Stimulated activated memory B cell treated with anti-CD40 and anti-IgM and Interleukin-4, amounts not matched to agents 10 μg/mL and 1 μg/mL and 100 μg/mL, for 72 hours (primary cell): ENCODE data around the gene INSR.

Source experiments
- ATAC-seq: fragments of 150-1000 bp; cut with Tn5 transposase; 2 replicates; pipeline ENCODE4 v1.10.0; 2021
- H3K27ac Mint-ChIP-seq: one replicate; pipeline ENCODE4 v1.8.0; 2022; ENCODE audit warnings: mild to moderate bottlenecking, mixed read lengths
- H3K27me3 Mint-ChIP-seq: one replicate; pipeline ENCODE4 v1.8.0; 2022; ENCODE audit warnings: mixed read lengths
- H3K36me3 Mint-ChIP-seq: one replicate; pipeline ENCODE4 v1.8.0; 2022; ENCODE audit warnings: mixed read lengths
- H3K4me1 Mint-ChIP-seq: one replicate; pipeline ENCODE4 v1.8.0; 2022; ENCODE audit warnings: mixed read lengths
- H3K4me3 Mint-ChIP-seq: one replicate; pipeline ENCODE4 v1.8.0; 2022; ENCODE audit warnings: mild to moderate bottlenecking, moderate library complexity, mixed read lengths
- H3K9me3 Mint-ChIP-seq: one replicate; pipeline ENCODE4 v1.8.0; 2022; ENCODE audit warnings: mixed read lengths

INSR gene

DNA sequence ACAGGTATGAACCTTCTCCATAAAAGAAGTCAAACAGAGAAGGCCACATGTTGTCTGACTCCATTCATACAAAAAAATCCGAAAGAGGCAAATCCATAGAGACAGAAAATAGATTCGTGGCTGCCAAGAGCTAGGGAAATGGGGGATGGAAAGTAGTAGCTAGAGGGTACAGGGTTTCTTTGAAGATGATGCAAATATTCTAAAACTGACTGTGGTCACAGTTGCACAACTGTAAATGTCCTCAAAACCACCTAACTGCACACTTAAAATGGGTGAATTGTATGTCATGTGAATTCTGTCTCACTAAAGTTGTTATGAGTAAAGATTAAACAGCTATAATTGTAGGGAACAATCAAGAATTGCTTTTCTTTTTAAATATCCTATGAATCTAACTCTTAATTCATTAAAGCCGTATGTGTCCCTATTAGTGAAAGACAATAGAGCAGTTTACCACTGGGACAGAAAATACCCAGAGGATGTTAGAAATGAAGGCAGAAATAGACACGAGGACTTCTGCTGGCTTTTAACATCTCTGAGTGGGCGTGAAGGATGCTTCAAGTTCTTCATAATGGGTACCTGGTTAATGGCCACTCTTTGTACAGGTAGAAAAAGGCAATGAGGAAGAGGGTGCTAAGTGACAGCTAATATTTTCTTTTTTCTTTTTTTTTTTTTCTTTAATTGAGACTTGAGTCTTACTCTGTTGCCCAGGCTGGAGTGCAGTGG, 21.2 kb downstream of the INSR start:
- no peak overlapping the region for H3K4me3 Mint-ChIP-seq
- peak; percentile 43 for ATAC-seq
- H3K27ac Mint-ChIP-seq, result no peak overlapping the region
- H3K4me1 Mint-ChIP-seq, result peaks cover 16% of the 10 kb centered on the region
- no peaks in the 10 kb centered on the region for H3K36me3 Mint-ChIP-seq
- no peaks in the 10 kb centered on the region for H3K9me3 Mint-ChIP-seq
- H3K27me3 Mint-ChIP-seq, result peaks cover 8% of the 10 kb centered on the region

DNA sequence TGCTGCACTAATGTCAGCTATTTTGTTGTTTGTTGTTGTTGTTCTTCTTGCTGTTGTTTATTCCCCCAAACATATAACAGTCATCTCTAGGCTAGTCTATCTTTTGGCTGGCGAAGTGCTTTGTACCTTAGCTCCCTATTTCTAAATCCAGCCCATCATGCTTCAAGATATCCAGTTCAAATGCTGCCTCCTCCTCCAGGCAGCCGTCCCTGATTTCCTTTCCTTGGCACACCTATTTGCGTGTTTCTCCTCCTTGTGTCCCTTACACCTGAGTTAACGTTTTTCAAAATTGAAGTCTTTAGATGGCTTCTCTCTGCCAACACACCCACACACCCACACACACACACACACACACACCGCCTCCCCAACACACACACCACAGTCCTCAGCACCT, 25.5 kb downstream of the INSR start:
- no peak for ATAC-seq
- H3K4me1 Mint-ChIP-seq, result peaks cover 16% of the 10 kb centered on the region
- H3K36me3 Mint-ChIP-seq, result peaks cover 16% of the 10 kb centered on the region
- H3K27me3 Mint-ChIP-seq, result peaks cover 9% of the 10 kb centered on the region
- no peak overlapping the region for H3K4me3 Mint-ChIP-seq
- no peaks in the 10 kb centered on the region for H3K9me3 Mint-ChIP-seq
- H3K27ac Mint-ChIP-seq, result no peak overlapping the region

DNA sequence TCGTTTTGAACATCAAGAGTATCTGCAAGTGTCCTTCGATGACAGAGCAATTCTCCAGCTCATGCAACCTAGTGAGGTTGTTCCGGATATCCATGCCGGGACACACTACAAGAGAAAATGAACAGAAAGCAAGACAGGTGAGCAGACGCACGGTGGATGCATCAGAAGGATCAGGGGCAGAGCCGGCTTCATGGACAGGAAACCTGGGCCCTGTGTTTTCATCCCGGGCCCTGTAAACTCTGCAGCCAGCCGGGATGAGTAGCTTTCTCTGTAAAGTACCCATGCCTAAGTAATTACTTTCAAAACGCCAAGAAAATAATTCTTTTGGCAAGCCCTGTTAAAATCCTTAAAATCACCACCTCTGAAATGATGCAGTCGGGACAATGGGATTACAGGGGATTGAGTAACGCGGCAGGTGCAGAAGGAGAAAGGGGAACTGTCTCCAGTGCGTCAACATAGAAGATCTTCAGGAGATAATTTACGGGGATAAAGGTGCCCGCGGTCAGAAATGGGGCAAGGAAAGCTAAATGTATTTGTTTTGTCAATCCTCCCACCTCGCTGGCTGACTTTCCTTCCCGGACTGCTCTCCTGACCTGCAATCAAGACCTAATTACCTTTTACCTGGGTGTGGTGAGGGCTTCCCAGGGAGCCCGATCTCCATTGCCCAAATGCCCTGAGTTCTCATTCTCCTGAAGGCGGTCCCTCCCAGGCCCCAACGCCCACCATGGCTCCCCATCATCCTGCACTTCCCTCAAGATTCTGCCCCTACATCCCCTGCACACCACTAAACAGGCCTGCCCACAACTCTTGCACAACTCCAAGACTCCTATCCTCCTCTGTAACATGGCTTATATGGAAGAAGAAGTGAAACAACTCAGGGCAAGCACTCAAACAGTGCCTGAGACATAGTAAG, 26.2 kb downstream of the INSR start:
- Mint-ChIP-seq H3K27me3 (peaks cover 9% of the 10 kb centered on the region), H3K9me3 (no peaks in the 10 kb centered on the region), H3K4me3 (no peak overlapping the region), H3K27ac (no peak overlapping the region), H3K4me1 (peaks cover 13% of the 10 kb centered on the region), H3K36me3 (peaks cover 16% of the 10 kb centered on the region)
- no peak for ATAC-seq

DNA sequence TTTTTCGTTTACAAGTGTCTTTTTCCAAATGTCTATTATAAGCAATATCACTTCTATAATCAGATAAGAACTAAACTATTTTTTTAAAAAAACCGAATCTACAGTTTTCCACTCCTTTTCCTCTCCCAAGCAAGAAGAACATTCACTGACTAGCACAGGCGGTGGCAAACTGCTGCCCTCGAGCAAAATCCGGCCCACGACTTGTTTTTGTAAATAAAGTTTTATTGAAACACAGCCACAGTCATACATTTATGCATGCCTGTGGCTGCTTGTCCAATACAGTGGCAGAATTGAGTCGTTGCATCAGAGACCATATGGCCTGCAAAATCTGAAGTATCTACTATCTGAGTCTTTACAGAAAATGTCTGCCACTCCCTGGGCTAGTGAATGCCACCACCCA, 27.4 kb downstream of the INSR start:
- Mint-ChIP-seq H3K27me3 (peaks cover 9% of the 10 kb centered on the region), H3K9me3 (no peaks in the 10 kb centered on the region), H3K4me1 (peaks cover 7% of the 10 kb centered on the region), H3K4me3 (no peak overlapping the region), H3K27ac (no peak overlapping the region), H3K36me3 (peaks cover 16% of the 10 kb centered on the region)
- ATAC-seq, result no peak

DNA sequence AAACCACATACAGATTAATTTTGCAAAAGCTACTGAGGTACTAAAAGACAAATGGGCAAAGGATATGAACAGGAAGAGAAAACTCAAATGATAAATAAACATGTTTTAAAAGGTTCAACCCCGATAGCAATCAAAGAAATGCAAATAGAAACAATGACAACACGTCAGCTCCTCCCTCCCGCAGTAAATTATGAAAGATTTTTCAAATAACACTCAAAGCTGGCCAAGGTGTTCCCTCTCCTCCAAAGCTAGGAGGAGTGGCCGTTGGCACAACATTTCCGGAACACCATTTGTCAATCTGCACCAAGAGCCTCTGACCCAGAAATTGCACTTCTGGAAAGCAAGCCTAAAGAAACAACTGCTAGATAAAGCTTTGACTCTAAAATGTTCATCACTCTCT, 28.3 kb downstream of the INSR start:
- H3K27me3 Mint-ChIP-seq, result peaks cover 9% of the 10 kb centered on the region
- peaks cover 11% of the 10 kb centered on the region for H3K4me1 Mint-ChIP-seq
- no peak overlapping the region for H3K27ac Mint-ChIP-seq
- ATAC-seq, result no peak
- no peak overlapping the region for H3K4me3 Mint-ChIP-seq
- H3K9me3 Mint-ChIP-seq, result no peaks in the 10 kb centered on the region
- peaks cover 16% of the 10 kb centered on the region for H3K36me3 Mint-ChIP-seq

DNA sequence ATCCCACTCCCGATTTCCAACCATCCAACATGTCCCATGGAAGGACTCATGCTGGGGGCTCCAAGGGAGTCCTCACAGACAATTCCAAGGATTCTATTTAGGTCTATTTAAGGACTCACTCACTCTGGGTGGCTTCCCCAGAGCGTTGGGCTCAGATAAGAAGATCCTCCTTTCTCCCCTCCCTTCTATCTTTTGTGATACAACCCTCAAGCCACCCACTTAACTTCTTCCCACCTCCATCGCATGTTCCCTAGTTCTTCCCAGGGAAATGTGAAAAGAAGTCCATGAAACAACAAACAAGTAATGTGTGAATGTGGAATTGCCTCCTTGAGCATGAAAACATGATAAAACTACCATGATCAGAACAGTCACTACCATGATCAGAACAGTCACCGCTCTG, 29.4 kb downstream of the INSR start:
- no peak for ATAC-seq
- Mint-ChIP-seq H3K4me3 (no peak overlapping the region), H3K36me3 (peaks cover 16% of the 10 kb centered on the region), H3K27ac (no peak overlapping the region), H3K9me3 (no peaks in the 10 kb centered on the region), H3K4me1 (peaks cover 12% of the 10 kb centered on the region), H3K27me3 (peaks cover 9% of the 10 kb centered on the region)

DNA sequence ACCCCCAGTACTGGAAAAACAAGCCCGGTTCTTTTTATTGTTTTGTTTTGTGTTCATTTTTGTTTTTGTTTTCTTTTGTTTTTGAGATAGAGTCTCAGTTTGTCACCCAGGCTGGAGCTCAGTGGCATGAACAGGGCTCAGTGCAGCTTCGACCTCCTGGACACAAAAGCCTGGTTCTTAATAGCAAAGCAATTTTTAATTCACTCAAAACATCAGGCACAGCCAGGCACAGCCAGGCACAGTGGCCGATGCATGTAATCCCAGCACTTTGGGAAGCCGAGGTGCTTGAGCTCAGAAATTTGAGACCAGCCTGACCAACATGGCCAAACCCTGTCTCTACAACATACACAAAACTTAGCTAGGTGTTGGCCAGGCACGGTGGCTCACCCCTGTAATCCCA, 30.7 kb downstream of the INSR start:
- Mint-ChIP-seq H3K27ac (no peak overlapping the region), H3K9me3 (no peaks in the 10 kb centered on the region), H3K27me3 (peaks cover 6% of the 10 kb centered on the region), H3K4me3 (no peak overlapping the region), H3K4me1 (peaks cover 16% of the 10 kb centered on the region), H3K36me3 (peaks cover 16% of the 10 kb centered on the region)
- ATAC-seq, result no peak

DNA sequence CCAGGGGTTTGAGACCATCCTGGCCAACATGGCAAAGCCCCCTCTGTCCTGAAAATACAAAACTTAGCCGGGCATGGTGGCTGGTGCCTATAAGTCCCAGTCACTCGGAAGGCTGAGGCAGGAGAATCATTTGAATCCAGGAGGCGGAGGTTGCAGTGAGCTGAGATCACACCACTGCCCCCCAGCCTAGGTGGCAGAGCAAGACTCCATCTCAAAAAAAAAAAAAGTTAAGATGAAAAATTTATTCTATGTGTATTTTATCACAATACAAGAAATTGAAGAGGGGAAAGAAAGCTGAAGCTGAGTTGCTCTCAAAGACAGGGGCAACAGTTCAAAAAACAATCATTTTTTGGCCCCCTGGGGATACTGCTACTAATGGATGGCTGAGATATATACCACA, 31.1 kb downstream of the INSR start:
- peaks cover 12% of the 10 kb centered on the region for H3K4me1 Mint-ChIP-seq
- H3K36me3 Mint-ChIP-seq, result peaks cover 16% of the 10 kb centered on the region
- no peak overlapping the region for H3K4me3 Mint-ChIP-seq
- no peaks in the 10 kb centered on the region for H3K9me3 Mint-ChIP-seq
- H3K27me3 Mint-ChIP-seq, result peaks cover 1% of the 10 kb centered on the region
- ATAC-seq, result no peak
- no peak overlapping the region for H3K27ac Mint-ChIP-seq

DNA sequence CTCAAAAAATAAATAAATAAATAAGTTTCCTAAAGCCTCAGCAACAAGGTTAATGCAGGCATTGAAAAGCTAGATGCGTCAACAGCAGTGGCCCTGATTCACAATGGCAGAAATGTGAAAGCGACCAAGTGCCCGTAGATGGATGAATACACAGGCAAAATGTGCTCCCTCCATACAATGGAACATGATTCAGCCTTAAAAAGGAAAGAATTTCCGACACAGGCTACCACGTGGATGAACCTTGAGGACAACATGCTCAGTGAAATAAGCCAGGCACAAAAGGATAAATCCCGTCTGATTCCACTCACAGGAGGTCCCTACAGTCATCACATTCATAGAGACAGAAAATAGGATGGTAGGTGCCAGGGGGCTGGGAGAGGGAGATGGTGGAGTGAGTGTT, 31.7 kb downstream of the INSR start:
- Mint-ChIP-seq H3K4me3 (no peak overlapping the region), H3K9me3 (no peaks in the 10 kb centered on the region), H3K27me3 (no peaks in the 10 kb centered on the region), H3K4me1 (peaks cover 12% of the 10 kb centered on the region), H3K27ac (no peak overlapping the region), H3K36me3 (peaks cover 14% of the 10 kb centered on the region)
- no peak for ATAC-seq

DNA sequence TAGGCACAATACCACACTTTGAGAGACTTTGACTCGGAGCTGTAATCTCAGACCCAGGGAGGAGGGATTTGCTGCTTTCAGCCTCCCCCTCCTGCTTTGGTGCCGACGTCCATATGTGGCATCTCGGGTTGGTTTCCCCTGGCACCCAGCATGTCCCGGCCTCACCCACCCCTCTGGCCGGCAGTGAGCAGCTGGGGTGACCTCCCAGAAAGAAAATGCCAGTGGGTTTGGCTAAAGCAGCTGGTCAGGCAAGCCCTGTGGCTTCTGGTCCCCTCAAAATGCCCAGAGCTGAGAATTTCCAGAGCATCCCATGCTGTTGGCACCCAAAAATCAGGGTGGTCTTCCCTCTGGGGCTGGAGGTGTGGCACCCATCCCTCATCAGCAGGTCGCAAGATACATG, 34.1 kb downstream of the INSR start:
- no peaks in the 10 kb centered on the region for H3K9me3 Mint-ChIP-seq
- peaks cover 17% of the 10 kb centered on the region for H3K4me1 Mint-ChIP-seq
- no peak overlapping the region for H3K27ac Mint-ChIP-seq
- ATAC-seq, result no peak
- no peak overlapping the region for H3K4me3 Mint-ChIP-seq
- H3K36me3 Mint-ChIP-seq, result no peaks in the 10 kb centered on the region
- no peaks in the 10 kb centered on the region for H3K27me3 Mint-ChIP-seq

DNA sequence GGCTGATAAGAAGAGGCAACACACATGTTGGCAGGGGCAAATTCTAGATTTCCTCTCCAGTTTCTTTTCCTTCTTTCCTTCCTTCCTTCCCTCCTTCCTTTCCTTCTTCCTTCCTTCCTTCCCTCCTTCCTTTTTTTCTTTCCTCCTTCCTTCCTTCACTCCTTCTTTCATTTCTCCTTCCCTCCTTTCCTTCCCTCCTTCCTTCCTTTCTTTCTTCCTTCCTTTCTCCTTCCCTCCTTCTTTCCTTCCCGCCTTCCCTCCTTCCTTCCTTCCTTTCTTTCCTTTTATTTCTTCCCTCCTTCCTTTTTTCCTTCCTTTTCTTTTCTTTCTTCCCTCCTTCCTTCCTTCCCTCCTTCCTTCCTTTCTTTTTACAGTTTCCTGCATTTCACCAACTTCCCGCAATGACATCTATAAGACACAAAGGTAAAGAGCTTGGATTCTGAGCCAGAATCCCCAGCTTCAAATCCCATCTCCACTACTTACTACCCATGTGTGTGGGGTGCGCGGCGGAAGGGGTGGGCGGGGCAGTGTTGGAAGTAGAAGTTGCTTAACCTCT, 35.3 kb downstream of the INSR start:
- Mint-ChIP-seq H3K4me3 (no peak overlapping the region), H3K27ac (no peak overlapping the region), H3K36me3 (no peaks in the 10 kb centered on the region), H3K9me3 (no peaks in the 10 kb centered on the region), H3K27me3 (no peaks in the 10 kb centered on the region), H3K4me1 (peaks cover 19% of the 10 kb centered on the region)
- ATAC-seq, result no peak

DNA sequence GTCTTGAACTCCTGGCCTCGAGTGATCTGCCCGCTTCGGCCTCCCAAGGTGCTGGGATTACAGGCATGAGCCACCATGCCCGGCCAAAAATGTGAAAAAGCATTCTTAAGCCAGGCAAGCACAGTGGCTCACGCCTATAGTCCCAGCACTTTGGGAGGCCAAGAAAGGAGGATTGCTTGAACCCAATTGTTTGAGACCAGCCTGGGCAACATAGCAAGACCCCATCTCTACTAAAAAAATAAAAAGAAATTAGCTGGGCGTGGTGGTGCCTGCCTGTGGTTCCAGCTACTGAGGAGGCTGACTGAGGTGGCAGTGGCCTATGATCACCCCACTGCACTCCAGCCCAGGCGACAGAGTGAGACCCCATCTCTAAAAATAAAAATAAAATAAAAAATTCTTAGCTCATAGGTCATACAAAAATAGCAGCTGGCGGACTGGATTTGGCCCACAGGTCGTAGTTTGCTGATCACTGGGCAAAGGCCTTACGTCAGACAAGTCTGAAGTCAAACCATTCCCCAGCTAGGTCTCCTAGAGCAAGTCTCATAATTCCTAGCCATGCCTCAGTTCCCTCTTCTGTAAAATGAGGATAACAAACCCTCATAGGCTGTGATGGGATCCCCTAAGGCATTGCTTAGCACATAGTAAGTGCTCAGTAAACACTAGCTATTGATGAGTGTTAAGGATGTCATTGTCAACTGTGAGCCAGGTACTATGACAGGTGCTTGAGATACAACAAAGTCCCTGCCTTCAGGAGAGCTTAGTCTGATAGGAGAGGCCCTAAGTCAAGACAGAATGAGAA, 36.0 kb downstream of the INSR start:
- ATAC-seq, result no peak
- H3K27ac Mint-ChIP-seq, result no peak overlapping the region
- H3K4me1 Mint-ChIP-seq, result peaks cover 19% of the 10 kb centered on the region
- no peak overlapping the region for H3K4me3 Mint-ChIP-seq
- no peaks in the 10 kb centered on the region for H3K36me3 Mint-ChIP-seq
- H3K27me3 Mint-ChIP-seq, result no peaks in the 10 kb centered on the region
- no peaks in the 10 kb centered on the region for H3K9me3 Mint-ChIP-seq

DNA sequence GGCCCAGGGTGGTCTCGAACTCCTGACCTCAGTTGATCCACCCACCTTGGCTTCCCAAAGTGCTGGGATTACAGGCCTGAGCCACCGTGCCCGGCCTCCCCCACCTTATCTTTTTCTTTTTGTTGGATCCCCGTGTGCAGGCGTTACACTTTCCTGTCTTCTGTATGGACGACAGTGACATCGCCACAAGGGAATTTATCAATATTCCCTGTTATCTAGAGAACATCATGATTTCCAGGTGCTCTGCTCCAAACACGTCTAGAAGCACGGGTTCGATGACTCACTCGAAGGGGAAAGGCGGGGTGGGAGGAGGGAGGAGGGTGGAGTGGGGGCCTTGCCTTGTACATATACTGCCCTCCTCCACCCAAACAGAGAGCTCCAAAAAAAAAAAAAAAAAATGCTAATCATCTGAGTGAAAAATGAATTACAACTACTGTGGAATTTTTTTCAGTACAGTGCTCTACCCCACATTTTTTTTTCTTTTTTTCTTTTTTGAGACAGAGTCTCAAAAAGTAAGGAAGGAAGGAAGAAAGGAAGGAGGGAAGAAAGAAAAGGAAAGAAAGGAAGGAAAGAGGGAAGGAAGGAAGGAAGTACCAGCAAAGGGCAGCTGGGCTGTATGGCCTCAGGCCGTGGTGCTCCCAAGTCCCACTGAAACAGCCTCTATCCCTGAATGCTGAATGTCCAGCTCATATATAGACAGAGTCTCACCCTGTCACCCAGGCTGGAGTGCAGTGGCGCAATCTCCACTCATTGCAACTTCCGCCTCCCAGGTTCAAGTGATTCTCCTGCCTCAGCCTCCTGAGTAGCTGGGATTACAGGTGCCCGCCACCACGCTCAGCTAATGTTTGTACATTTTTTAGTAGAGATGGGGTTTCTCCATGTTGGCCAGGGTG, 36.8 kb downstream of the INSR start:
- Mint-ChIP-seq H3K4me3 (no peak overlapping the region), H3K27ac (no peak overlapping the region), H3K9me3 (no peaks in the 10 kb centered on the region), H3K36me3 (no peaks in the 10 kb centered on the region), H3K4me1 (peaks cover 19% of the 10 kb centered on the region), H3K27me3 (no peaks in the 10 kb centered on the region)
- no peak for ATAC-seq

DNA sequence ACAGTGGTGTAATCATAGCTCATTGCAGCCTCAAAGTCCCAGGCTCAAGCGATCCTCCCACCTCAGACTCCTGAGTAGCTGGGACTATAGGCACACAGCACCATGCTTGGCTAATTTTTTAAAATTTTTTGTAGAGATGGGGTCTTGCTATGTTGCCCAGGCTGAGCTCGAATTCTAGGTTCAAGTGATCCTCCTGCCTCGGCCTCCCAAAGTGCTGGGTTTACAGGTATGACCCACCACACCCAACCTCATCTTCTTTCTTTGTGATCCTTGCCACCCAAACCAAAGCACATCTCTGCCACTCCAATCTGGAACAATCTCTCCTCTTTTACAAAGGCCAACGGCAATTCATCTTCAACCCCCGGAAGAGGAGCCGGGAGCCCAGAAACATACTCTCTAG, 38.6 kb downstream of the INSR start:
- Mint-ChIP-seq H3K27ac (no peak overlapping the region), H3K36me3 (no peaks in the 10 kb centered on the region), H3K9me3 (no peaks in the 10 kb centered on the region), H3K27me3 (peaks cover under 1% of the 10 kb centered on the region), H3K4me3 (no peak overlapping the region), H3K4me1 (peaks cover 19% of the 10 kb centered on the region)
- ATAC-seq, result no peak
